Right forelimb (tissue), 1 donor: ENCODE data around the gene MAST3.
"Not testable (repeated sequence)": the region's sequence is repeated elsewhere in the genome, so short reads cannot be mapped to it uniquely, and the experiment has no call there.

Source experiments
- DNase-seq: peaks from one replicate; pipeline ENCODE4 v3.0.0-alpha.2; 2018

MAST3 gene

GRCh38 chr19:18143902-18144301 lies 46.3 kb downstream of the MAST3 start:
- DNase-seq = no peak

GRCh38 chr19:18144361-18144760 lies 46.8 kb downstream of the MAST3 start:
- no peak for DNase-seq

- DNase-seq = no peak
Observed at GRCh38 chr19:18144906-18145305, 47.3 kb downstream of the MAST3 start.

GRCh38 chr19:18145391-18145999 lies 47.9 kb downstream of the MAST3 start:
- no peak for DNase-seq

- DNase-seq = no peak
Observed at GRCh38 chr19:18147396-18147795, 49.8 kb downstream of the MAST3 start.

GRCh38 chr19:18149596-18149975 lies 52.0 kb downstream of the MAST3 start:
- DNase-seq = no peak

- no peak for DNase-seq
Observed at GRCh38 chr19:18150776-18151624, 53.4 kb downstream of the MAST3 start.

- peak; percentile 93 for DNase-seq
Observed at GRCh38 chr19:18152442-18152816, 54.9 kb downstream of the MAST3 start.

GRCh38 chr19:18152817-18153555 lies 55.4 kb downstream of the MAST3 start, which contains the start of gene PIK3R2:
TSS of gene PIK3R2 (plus strand) at chr19:18153163. CDS start at chr19:18155880, 2,717 bp downstream.
- DNase-seq = peak; percentile 99

GRCh38 chr19:18153556-18154134 lies 56.1 kb downstream of the MAST3 start:
- no peak for DNase-seq

- no peak for DNase-seq
Observed at GRCh38 chr19:18155095-18156087, 57.8 kb downstream of the MAST3 start.

GRCh38 chr19:18156268-18156667 lies 58.7 kb downstream of the MAST3 start:
- DNase-seq = no peak

- DNase-seq = peak; percentile 87
Observed at GRCh38 chr19:18156841-18157464, 59.4 kb downstream of the MAST3 start.

- peak; percentile 77 for DNase-seq
Observed at GRCh38 chr19:18157465-18158063, 60.0 kb downstream of the MAST3 start.

GRCh38 chr19:18158467-18158866 lies 60.9 kb downstream of the MAST3 start:
- no peak for DNase-seq

GRCh38 chr19:18159059-18159616 lies 61.6 kb downstream of the MAST3 start:
- not testable (repeated sequence) for DNase-seq

- no peak for DNase-seq
Observed at GRCh38 chr19:18159810-18160209, 62.2 kb downstream of the MAST3 start.

- no peak for DNase-seq
Observed at GRCh38 chr19:18160493-18160970, 63.0 kb downstream of the MAST3 start.

- peak; percentile 83 for DNase-seq
Observed at GRCh38 chr19:18160971-18161635, 63.5 kb downstream of the MAST3 start.

- DNase-seq = no peak
Observed at GRCh38 chr19:18161636-18162002, 64.0 kb downstream of the MAST3 start.
